H9 (cell line): ENCODE data around the gene FUZ. TPM values are rescaled to one million over a fixed set of nuclear protein-coding genes. Genes with fewer than 3 reads are reported as not detected.

Experiments used
- DNase-seq: peaks from one replicate; pipeline ENCODE4 v3.0.0-alpha.2; 2017
- H2AFZ ChIP-seq: one replicate; pipeline ENCODE4 v1.6.1; 2013; ENCODE audit warnings: mild to moderate bottlenecking, low read length, control low read depth, moderate library complexity
- H2AK5ac ChIP-seq: 2 replicates; pipeline ENCODE4 v1.6.1; 2013; ENCODE audit warnings: low read length, control low read depth, mixed read lengths; ENCODE audit not compliant: insufficient read length
- H2BK120ac ChIP-seq: one replicate; pipeline ENCODE4 v1.6.1; 2013; ENCODE audit warnings: low read depth, mild to moderate bottlenecking, low read length, control low read depth, inconsistent platforms; ENCODE audit not compliant: poor library complexity, severe bottlenecking
- H2BK12ac ChIP-seq: 2 replicates; pipeline ENCODE4 v1.6.1; 2013; ENCODE audit warnings: low read length, control low read depth, mixed read lengths, low read depth; ENCODE audit not compliant: insufficient read length
- H2BK15ac ChIP-seq: 2 replicates; pipeline ENCODE4 v1.6.1; 2013; ENCODE audit warnings: low read depth, low read length, control low read depth
- H2BK20ac ChIP-seq: one replicate; pipeline ENCODE4 v1.6.1; 2013; ENCODE audit warnings: low read depth, mild to moderate bottlenecking, low read length, control low read depth, inconsistent platforms; ENCODE audit not compliant: poor library complexity, severe bottlenecking
- H2BK5ac ChIP-seq: 2 replicates; pipeline ENCODE4 v1.6.1; 2013; ENCODE audit warnings: low read length, control low read depth, mixed read lengths; ENCODE audit not compliant: insufficient read length
- H3K14ac ChIP-seq: 2 replicates; pipeline ENCODE4 v1.6.1; 2013; ENCODE audit warnings: low read length, control low read depth; ENCODE audit not compliant: insufficient read depth
- H3K18ac ChIP-seq: 2 replicates; pipeline ENCODE4 v1.6.1; 2013; ENCODE audit warnings: low read depth, mild to moderate bottlenecking, mixed read lengths, low read length, control low read depth; ENCODE audit not compliant: insufficient read length
- H3K23ac ChIP-seq: 2 replicates; pipeline ENCODE4 v1.6.1; 2013; ENCODE audit warnings: low read length, control low read depth, mixed read lengths, low read depth; ENCODE audit not compliant: insufficient read length
- H3K23me2 ChIP-seq: 2 replicates; pipeline ENCODE4 v1.6.1; 2013; ENCODE audit warnings: low read depth, mild to moderate bottlenecking, mixed read lengths, low read length, control low read depth; ENCODE audit not compliant: insufficient read length, poor library complexity, severe bottlenecking
- H3K27ac ChIP-seq: 2 replicates; pipeline ENCODE4 v1.5.1; 2013; ENCODE audit warnings: low read length, control low read depth, mixed read lengths, low read depth; ENCODE audit not compliant: insufficient read length
- H3K27me3 ChIP-seq: 2 replicates; pipeline ENCODE4 v1.6.1; 2013; ENCODE audit warnings: low read length, control low read depth, inconsistent platforms; ENCODE audit not compliant: insufficient read depth
- H3K4ac ChIP-seq: 2 replicates; pipeline ENCODE4 v1.6.1; 2013; ENCODE audit warnings: low read depth, mild to moderate bottlenecking, control low read depth, inconsistent platforms, low read length, moderate library complexity
- H3K4me1 ChIP-seq: 2 replicates; pipeline ENCODE4 v1.6.1; 2013; ENCODE audit warnings: low read length, control low read depth, inconsistent platforms; ENCODE audit not compliant: insufficient read depth
- H3K4me2 ChIP-seq: 2 replicates; pipeline ENCODE4 v1.6.1; 2013; ENCODE audit warnings: low read length, control low read depth, mixed read lengths; ENCODE audit not compliant: insufficient read length, insufficient read depth
- H3K56ac ChIP-seq: 2 replicates; pipeline ENCODE4 v1.6.1; 2013; ENCODE audit warnings: low read depth, mild to moderate bottlenecking, mixed read lengths, low read length, control low read depth; ENCODE audit not compliant: insufficient read length
- H3K79me1 ChIP-seq: 2 replicates; pipeline ENCODE4 v1.6.1; 2013; ENCODE audit warnings: low read depth, mild to moderate bottlenecking, moderate library complexity, low read length, control low read depth, inconsistent platforms; ENCODE audit not compliant: insufficient read depth, poor library complexity, severe bottlenecking
- H3K79me2 ChIP-seq: 2 replicates; pipeline ENCODE4 v1.6.1; 2013; ENCODE audit warnings: low read length, control low read depth, inconsistent platforms; ENCODE audit not compliant: insufficient read depth
- H3K9ac ChIP-seq: 2 replicates; pipeline ENCODE4 v1.6.1; 2013; ENCODE audit warnings: low read length, control low read depth, mixed read lengths; ENCODE audit not compliant: insufficient read length; ENCODE audit errors: extremely low read depth
- H3K9me3 ChIP-seq: one replicate; pipeline ENCODE4 v1.6.1; 2013; ENCODE audit warnings: low read depth, low read length, inconsistent platforms; ENCODE audit not compliant: control insufficient read depth
- H3T11ph ChIP-seq: one replicate; pipeline ENCODE4 v1.6.1; 2013; ENCODE audit warnings: mild to moderate bottlenecking, low read length, control low read depth, inconsistent platforms
- H4K20me1 ChIP-seq: one replicate; pipeline ENCODE4 v1.6.1; 2013; ENCODE audit not compliant: control insufficient read depth, insufficient read length, insufficient read depth
- H4K5ac ChIP-seq: 2 replicates; pipeline ENCODE4 v1.6.1; 2013; ENCODE audit warnings: low read depth, mild to moderate bottlenecking, mixed read lengths, low read length, control low read depth; ENCODE audit not compliant: insufficient read length
- H4K8ac ChIP-seq: replicated peaks from 2 replicates; pipeline ENCODE4 v1.6.1; 2013; ENCODE audit warnings: low read length, control low read depth, mixed read lengths, low read depth; ENCODE audit not compliant: insufficient read length
- H4K91ac ChIP-seq: 2 replicates; pipeline ENCODE4 v1.6.1; 2013; ENCODE audit warnings: low read depth, mild to moderate bottlenecking, moderate library complexity, mixed read lengths, low read length, control low read depth; ENCODE audit not compliant: insufficient read length
- H3K27ac Mint-ChIP-seq, 3 experiments: 2 replicates in 2 of 3; 3 replicates in 1 of 3; pipeline ENCODE4 v1.8.0; 2020 to 2021; ENCODE audit warnings: mixed read lengths in 3 of 3, mild to moderate bottlenecking in 1 of 3, moderate library complexity in 1 of 3
- H3K27me3 Mint-ChIP-seq: 2 replicates; pipeline ENCODE4 v1.8.0; 2021; ENCODE audit warnings: low read depth, mild to moderate bottlenecking, moderate library complexity, mixed read lengths
- H3K36me3 Mint-ChIP-seq, 3 experiments: 2 replicates in 2 of 3; 3 replicates in 1 of 3; pipeline ENCODE4 v1.8.0; 2020 to 2021; ENCODE audit warnings: low read depth in 3 of 3, mixed read lengths in 3 of 3; ENCODE audit not compliant: insufficient read depth in 1 of 3
- H3K4me1 Mint-ChIP-seq, 2 experiments: 2 replicates each; pipeline ENCODE4 v1.8.0; 2020; ENCODE audit warnings: mixed read lengths in 2 of 2
- H3K4me3 Mint-ChIP-seq, 2 experiments: 2 replicates in 1 of 2; 3 replicates in 1 of 2; pipeline ENCODE4 v1.8.0; 2020 to 2021; ENCODE audit warnings: mild to moderate bottlenecking in 2 of 2, mixed read lengths in 2 of 2, moderate library complexity in 1 of 2
- H3K9me3 Mint-ChIP-seq, 2 experiments: 2 replicates in 1 of 2; 3 replicates in 1 of 2; pipeline ENCODE4 v1.8.0; 2020; ENCODE audit warnings: mild to moderate bottlenecking in 2 of 2, mixed read lengths in 2 of 2, moderate library complexity in 1 of 2
- WGBS: extraction: QIAGEN DNeasy Blood & Tissue Kit; methylation state at CpG from one replicate; pipeline ENCODE4 v1.1.7; 2013; ENCODE audit warnings: missing lambda C conversion rate, low lambda C conversion rate, mixed read lengths; ENCODE audit not compliant: insufficient read length; ENCODE audit errors: extremely low coverage; 5-methylcytosine and 5-hydroxymethylcytosine counted together
- total RNA-seq: library from RNA; stranded (reverse); gene quantifications from 2 replicates; pipeline ENCODE4 v1.2.1, GENCODE V29; 2021
- TF ChIP-seq, protein P1 (sequence below): fragments of 200-600 bp; sonication (generic); conservative IDR thresholded peaks from 3 replicates; pipeline ENCODE4 v1.8.0; 2021; ENCODE audit warnings: antibody characterized with exemption, mild to moderate bottlenecking

The FUZ gene
- total RNA-seq, 1 experiment from 2014 or later = 25.1 TPM

DNA sequence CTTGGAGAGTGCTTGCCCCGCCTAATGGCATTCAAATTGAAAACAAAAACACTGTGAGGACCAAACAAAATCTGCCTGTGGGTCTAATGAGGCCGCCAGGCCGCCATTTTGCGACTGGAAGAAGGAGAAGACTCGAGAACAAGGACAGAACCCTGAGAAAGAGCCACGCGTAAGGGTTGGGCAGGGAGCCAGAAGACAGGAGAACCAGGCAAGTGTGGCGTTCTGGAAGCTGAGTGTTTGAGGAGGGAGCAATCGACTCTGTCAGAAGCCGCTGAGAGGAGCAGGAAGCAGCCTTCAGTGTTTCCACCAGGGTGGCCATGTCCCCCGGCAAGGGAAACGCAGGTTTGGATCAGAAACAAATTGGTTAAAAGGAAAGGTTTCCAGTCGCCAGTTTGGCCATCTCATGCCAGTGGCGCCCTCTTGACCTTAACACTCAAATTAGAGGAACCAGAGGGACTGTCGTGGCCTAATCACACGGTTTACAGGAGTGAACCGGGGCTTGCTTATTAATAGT, 27.7 kb upstream of the FUZ start:
- H3K27ac Mint-ChIP-seq = peak overlapping the region; percentile 17 to 49 (median 42); a peak in 4 of 7 replicates
- no peak overlapping the region for H2BK12ac ChIP-seq
- no peaks in the 10 kb centered on the region for H3K9me3 Mint-ChIP-seq
- H4K91ac ChIP-seq = no peak overlapping the region
- H3K4me1 Mint-ChIP-seq = peaks cover 0 to 5% of the 10 kb centered on the region in 2 experiments; a peak in 2 of 4 replicates
- WGBS = no CpG with 5 or more reads among the region's 17 CpGs
- no peak overlapping the region for H3K9ac ChIP-seq
- H3K4me2 ChIP-seq = no peak overlapping the region
- H3T11ph ChIP-seq = no peak overlapping the region
- H3K79me2 ChIP-seq = no peaks in the 10 kb centered on the region
- H3K14ac ChIP-seq = no peak overlapping the region
- TF ChIP-seq, protein P1, sequence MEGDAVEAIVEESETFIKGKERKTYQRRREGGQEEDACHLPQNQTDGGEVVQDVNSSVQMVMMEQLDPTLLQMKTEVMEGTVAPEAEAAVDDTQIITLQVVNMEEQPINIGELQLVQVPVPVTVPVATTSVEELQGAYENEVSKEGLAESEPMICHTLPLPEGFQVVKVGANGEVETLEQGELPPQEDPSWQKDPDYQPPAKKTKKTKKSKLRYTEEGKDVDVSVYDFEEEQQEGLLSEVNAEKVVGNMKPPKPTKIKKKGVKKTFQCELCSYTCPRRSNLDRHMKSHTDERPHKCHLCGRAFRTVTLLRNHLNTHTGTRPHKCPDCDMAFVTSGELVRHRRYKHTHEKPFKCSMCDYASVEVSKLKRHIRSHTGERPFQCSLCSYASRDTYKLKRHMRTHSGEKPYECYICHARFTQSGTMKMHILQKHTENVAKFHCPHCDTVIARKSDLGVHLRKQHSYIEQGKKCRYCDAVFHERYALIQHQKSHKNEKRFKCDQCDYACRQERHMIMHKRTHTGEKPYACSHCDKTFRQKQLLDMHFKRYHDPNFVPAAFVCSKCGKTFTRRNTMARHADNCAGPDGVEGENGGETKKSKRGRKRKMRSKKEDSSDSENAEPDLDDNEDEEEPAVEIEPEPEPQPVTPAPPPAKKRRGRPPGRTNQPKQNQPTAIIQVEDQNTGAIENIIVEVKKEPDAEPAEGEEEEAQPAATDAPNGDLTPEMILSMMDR = no peak
- H4K20me1 ChIP-seq = no peaks in the 10 kb centered on the region
- no peak overlapping the region for H4K8ac ChIP-seq
- H3K27me3 ChIP-seq = no peaks in the 10 kb centered on the region
- no peak overlapping the region for H3K56ac ChIP-seq
- no peak overlapping the region for H2BK5ac ChIP-seq
- no peak overlapping the region for H3K4ac ChIP-seq
- no peak overlapping the region for H2AK5ac ChIP-seq
- no peaks in the 10 kb centered on the region for H3K4me1 ChIP-seq
- no peak overlapping the region for H3K18ac ChIP-seq
- H3K23ac ChIP-seq = no peak overlapping the region
- H3K9me3 ChIP-seq = no peaks in the 10 kb centered on the region
- H3K23me2 ChIP-seq = no peaks in the 10 kb centered on the region
- H2BK20ac ChIP-seq = no peak overlapping the region
- DNase-seq = no peak
- H2AFZ ChIP-seq = no peak overlapping the region
- no peak overlapping the region for H3K27ac ChIP-seq
- H2BK120ac ChIP-seq = no peak overlapping the region
- peaks cover 1% of the 10 kb centered on the region; the same call in 1 of the 2 replicates for H3K27me3 Mint-ChIP-seq
- H2BK15ac ChIP-seq = no peak overlapping the region
- no peak overlapping the region for H3K4me3 Mint-ChIP-seq
- H4K5ac ChIP-seq = no peak overlapping the region
- no peaks in the 10 kb centered on the region for H3K79me1 ChIP-seq
- peaks cover 6 to 43% (median 40%) of the 10 kb centered on the region in 3 experiments for H3K36me3 Mint-ChIP-seq
